Natural killer cell (primary cell): Measurements from ENCODE around the gene LEKR1. TPM values are rescaled to one million over a fixed set of nuclear protein-coding genes. Genes with fewer than 3 reads are reported as not detected.

ENCODE experiments used
- ATAC-seq, 3 donors: fragments of 150-1000 bp in 2 of 3; fragments of 200-7000 bp in 1 of 3; cut with Tn5 transposase; 1 replicate in 1 of 3; 2 replicates in 2 of 3; pipeline ENCODE4 v1.10.0; 2021; ENCODE audit warnings: mild to moderate bottlenecking in 2 of 3, moderate library complexity in 2 of 3
- DNase-seq, 2 donors: peaks; one replicate each; pipeline versions ENCODE4 v3.0.0 to v3.0.0-alpha.2; 2013 to 2021; ENCODE audit warnings: mixed read lengths in 1 of 2
- H3K27ac ChIP-seq: one replicate; pipeline ENCODE4 v1.5.1; 2013; ENCODE audit warnings: mild to moderate bottlenecking, low read length
- H3K27me3 ChIP-seq: one replicate; pipeline ENCODE4 v1.6.1; 2013; ENCODE audit warnings: low read length; ENCODE audit not compliant: control insufficient read depth, insufficient read depth
- H3K36me3 ChIP-seq: one replicate; pipeline ENCODE4 v1.6.1; 2013; ENCODE audit warnings: low read length; ENCODE audit not compliant: control insufficient read depth, insufficient read depth
- H3K4me1 ChIP-seq: one replicate; pipeline ENCODE4 v1.6.1; 2013; ENCODE audit warnings: low read length; ENCODE audit not compliant: control insufficient read depth, insufficient read depth
- H3K4me3 ChIP-seq: one replicate; pipeline ENCODE4 v1.5.1; 2013; ENCODE audit warnings: low read length
- H3K9me3 ChIP-seq: one replicate; pipeline ENCODE4 v1.6.1; 2013; ENCODE audit warnings: low read length; ENCODE audit not compliant: control insufficient read depth, insufficient read depth
- H3K27ac Mint-ChIP-seq, 2 donors: one replicate each; pipeline ENCODE4 v1.8.0; 2022; ENCODE audit warnings: mild to moderate bottlenecking in 2 of 2, mixed read lengths in 2 of 2, moderate library complexity in 1 of 2
- H3K27me3 Mint-ChIP-seq, 2 donors: one replicate each; pipeline ENCODE4 v1.8.0; 2022; ENCODE audit warnings: low read depth in 2 of 2, mixed read lengths in 2 of 2
- H3K36me3 Mint-ChIP-seq: one replicate; pipeline ENCODE4 v1.8.0; 2022; ENCODE audit warnings: mixed read lengths
- H3K4me1 Mint-ChIP-seq, 2 donors: one replicate each; pipeline ENCODE4 v1.8.0; 2022; ENCODE audit warnings: mixed read lengths in 2 of 2
- H3K4me3 Mint-ChIP-seq: one replicate; pipeline ENCODE4 v1.8.0; 2022; ENCODE audit warnings: mild to moderate bottlenecking, moderate library complexity, mixed read lengths
- H3K9me3 Mint-ChIP-seq, 2 donors: one replicate each; pipeline ENCODE4 v1.8.0; 2022; ENCODE audit warnings: mixed read lengths in 2 of 2
- CTCF ChIP-seq: fragments of 200-600 bp; IDR thresholded peaks from one replicate; pipeline ENCODE4 v1.8.0; 2022; ENCODE audit warnings: antibody characterized with exemption
- WGBS: methylation state at CpG from one replicate; pipeline ENCODE4 v1.1.7; 2013; ENCODE audit warnings: missing lambda C conversion rate; ENCODE audit not compliant: insufficient coverage; 5-methylcytosine and 5-hydroxymethylcytosine counted together
- intact Hi-C: fragments of 100-400 bp; cut with micrococcal nuclease; formaldehyde crosslinking; loops from one replicate; pipeline ENCODE4 v1.14.2; 2022
- total RNA-seq, 4 donors: library from RNA; stranded (reverse); fragments of 120-200 nt in 1 of 4; gene quantifications; one replicate each; pipeline versions ENCODE4 v1.2.3 to v1.2.4, GENCODE V29; 2013 to 2022

The LEKR1 gene
- total RNA-seq, 3 donors from 2014 or later (not counting 1 experiment from before 2014, with no cell fraction given): 1.1 to 1.7 (median 1.2) TPM

- DNase-seq: no peak
- peaks cover 10% of the 10 kb centered on the region for H3K4me1 ChIP-seq
- no peak overlapping the region for H3K27ac Mint-ChIP-seq
Measured at GRCh38 chr3:157079676-157080369, 253.7 kb downstream of the LEKR1 start.

GRCh38 chr3:157081626-157082210 is 255.6 kb downstream of the LEKR1 start:
- no peaks in the 10 kb centered on the region for H3K9me3 ChIP-seq
- ATAC-seq (peak; percentile 90 to 99 (median 98)), DNase-seq (peak; percentile 80 to 90)
- Mint-ChIP-seq H3K27ac (peak overlapping the region in 1 of 2 donors; percentile 65), H3K27me3 (peaks cover 11 to 17% of the 10 kb centered on the region in 2 donors), H3K4me3 (no peak overlapping the region), H3K9me3 (no peaks in the 10 kb centered on the region), H3K36me3 (no peaks in the 10 kb centered on the region), H3K4me1 (peaks cover 0 to 7% of the 10 kb centered on the region in 2 donors)
- peak overlapping the region; percentile 48 for H3K27ac ChIP-seq
- no peak overlapping the region for H3K4me3 ChIP-seq
- intact Hi-C loops: loop anchor here (1.0 to 5.0 kb wide), 7 partner anchors 264 to 1039 kb away; partner anchors contain the start of genes SSR3 and TIPARP
- peak; percentile 98 for TF ChIP-seq CTCF
- H3K27me3 ChIP-seq: no peaks in the 10 kb centered on the region
- no peaks in the 10 kb centered on the region for H3K36me3 ChIP-seq
- 18% methylated on average over 15 of the region's 15 CpGs for WGBS
- H3K4me1 ChIP-seq: peaks cover 10% of the 10 kb centered on the region

More at GRCh38 chr3:157079676-157080369, 253.7 kb downstream of the LEKR1 start:
- Mint-ChIP-seq H3K4me3 (no peak overlapping the region), H3K36me3 (no peaks in the 10 kb centered on the region), H3K27me3 (peaks cover 11 to 19% of the 10 kb centered on the region in 2 donors), H3K4me1 (peaks cover 0 to 7% of the 10 kb centered on the region in 2 donors), H3K9me3 (no peaks in the 10 kb centered on the region)
- no peaks in the 10 kb centered on the region for H3K36me3 ChIP-seq
- WGBS: 92% methylated on average over 11 of the region's 11 CpGs
- no peak for ATAC-seq
- TF ChIP-seq CTCF: no peak
- H3K27me3 ChIP-seq: no peaks in the 10 kb centered on the region
- intact Hi-C loops: loop anchor here (2.0 to 5.0 kb wide), 4 partner anchors 263 to 1038 kb away; no protein-coding TSS in a partner anchor
- no peak overlapping the region for H3K4me3 ChIP-seq
- no peak overlapping the region for H3K27ac ChIP-seq
- no peaks in the 10 kb centered on the region for H3K9me3 ChIP-seq

- WGBS: 89% methylated on average over 10 of the region's 11 CpGs
- Mint-ChIP-seq H3K9me3 (no peaks in the 10 kb centered on the region), H3K4me3 (no peak overlapping the region), H3K36me3 (no peaks in the 10 kb centered on the region), H3K27ac (peak overlapping the region in 1 of 2 donors; percentile 65), H3K27me3 (peaks cover 8 to 17% of the 10 kb centered on the region in 2 donors), H3K4me1 (peaks cover 0 to 7% of the 10 kb centered on the region in 2 donors)
- intact Hi-C loops: loop anchor here (1.0 to 5.0 kb wide), 3 partner anchors 265 to 1040 kb away; partner anchors contain the start of gene TIPARP
- Histone ChIP-seq H3K4me3 (no peak overlapping the region), H3K36me3 (no peaks in the 10 kb centered on the region), H3K4me1 (peaks cover 10% of the 10 kb centered on the region), H3K9me3 (no peaks in the 10 kb centered on the region), H3K27ac (no peak overlapping the region), H3K27me3 (no peaks in the 10 kb centered on the region)
- ATAC-seq (no peak), DNase-seq (no peak)
- no peak for TF ChIP-seq CTCF
Measured at GRCh38 chr3:157082305-157082982, 256.3 kb downstream of the LEKR1 start.
